GM21381 (cell line): Measurements from ENCODE around the gene GRB10.

ENCODE experiments used
- ATAC-seq: cut with Tn5 transposase; IDR thresholded peaks from one replicate; pipeline ENCODE4 v1.9.1; 2021; ENCODE audit warnings: mild to moderate bottlenecking, moderate library complexity; ENCODE audit not compliant: unreplicated experiment

Gene GRB10

DNA sequence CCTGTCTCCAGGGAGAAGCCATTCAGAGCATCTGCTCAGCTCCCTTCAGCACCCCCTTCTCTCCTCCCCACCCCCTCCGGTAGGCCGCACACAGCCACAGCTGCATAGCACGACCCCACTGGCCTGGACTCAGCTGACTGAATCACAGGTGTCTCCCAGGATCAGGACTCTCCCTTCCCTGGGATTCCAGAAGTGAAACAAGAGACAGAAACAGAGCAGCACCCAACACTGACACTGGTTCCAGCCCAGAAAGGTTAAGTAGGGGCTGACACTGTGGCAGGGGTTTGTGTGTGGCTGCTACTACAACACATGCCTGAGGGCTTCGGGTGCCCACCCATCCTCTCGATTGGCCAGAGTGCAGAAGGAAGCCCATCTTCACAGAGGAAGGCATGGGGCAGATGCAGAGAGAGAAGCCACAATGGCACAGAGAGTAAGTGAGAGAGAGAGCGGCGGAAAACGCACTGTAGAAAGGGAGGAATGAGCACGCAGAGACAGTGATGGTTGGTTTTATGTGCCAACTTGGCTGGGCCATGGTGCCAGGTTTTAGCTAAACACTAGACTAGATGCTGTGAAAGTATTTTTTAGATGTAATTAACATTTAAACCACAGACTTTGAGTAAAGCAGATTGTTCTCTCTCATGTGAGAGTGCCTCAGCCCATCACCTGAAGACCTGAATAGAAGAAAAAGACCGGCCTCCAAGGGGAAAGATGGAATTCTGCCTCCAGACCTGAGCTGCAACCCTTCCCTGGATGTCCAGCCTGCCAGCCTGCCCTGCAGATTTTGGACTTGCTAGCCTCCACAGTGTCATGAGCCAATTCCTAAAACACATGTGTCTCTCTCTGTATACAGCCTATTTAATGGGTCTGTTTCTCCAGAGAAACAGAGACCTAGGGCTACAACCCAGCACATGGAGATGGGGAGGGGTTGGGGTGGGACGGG, 107.5 kb downstream of the GRB10 start:
- no peak for ATAC-seq

DNA sequence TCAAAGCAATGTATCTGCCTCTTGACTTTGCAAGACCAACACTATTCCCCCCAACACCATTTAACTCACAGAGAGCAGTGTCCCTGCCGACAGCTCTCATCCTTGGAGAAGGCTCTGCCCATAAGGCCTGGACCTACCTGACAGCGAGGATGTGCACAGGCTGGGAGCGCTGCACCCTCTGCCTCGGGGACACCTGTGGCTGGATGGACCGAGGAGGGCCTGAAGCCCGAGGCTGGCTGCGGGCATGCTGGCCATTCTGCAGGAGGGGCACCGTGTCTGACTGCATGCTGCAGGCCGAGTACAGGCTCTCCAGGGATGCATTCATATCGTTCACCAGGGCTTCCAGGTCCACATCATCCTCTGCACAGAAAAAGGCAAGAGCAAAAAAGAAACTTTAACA, 108.4 kb downstream of the GRB10 start:
- ATAC-seq = no peak

DNA sequence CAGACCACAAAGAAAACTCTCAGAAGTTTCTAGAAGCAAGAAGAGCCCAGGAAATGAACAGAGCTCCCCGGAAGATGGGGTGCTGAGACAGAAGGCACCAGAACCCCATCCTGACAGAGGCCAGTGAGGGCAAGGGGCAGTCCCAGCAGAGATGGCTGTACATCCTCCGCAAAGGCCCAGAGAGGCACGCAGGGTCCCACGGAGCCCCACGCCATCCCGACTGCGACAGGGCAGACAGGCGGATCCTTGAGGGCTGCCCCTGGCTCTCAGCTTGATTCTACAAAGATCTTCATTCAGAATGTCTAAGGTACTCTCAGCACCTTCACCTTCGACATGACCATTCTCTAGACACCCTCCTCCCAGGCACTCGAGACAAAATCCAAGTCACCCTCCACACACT, 109.6 kb downstream of the GRB10 start:
- no peak for ATAC-seq

DNA sequence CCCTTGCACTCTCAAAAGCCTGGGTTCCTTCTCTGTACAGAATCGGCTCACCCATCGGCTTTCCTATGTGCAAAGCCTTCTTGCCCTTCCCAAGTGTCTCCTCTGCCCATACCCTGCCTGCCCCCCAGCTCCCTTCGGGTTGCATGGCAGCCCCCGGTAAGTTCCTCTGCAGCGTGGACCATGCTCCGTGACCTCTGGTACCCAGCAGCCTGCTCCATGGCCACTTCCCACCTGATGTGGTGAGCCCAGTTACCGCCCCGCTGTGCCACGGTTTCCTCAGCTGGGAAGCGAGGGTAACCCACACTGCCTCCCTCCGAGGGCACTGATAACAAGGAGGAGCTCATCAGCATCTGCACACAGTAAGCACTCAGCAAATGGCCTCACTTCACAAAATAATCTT, 110.7 kb downstream of the GRB10 start:
- no peak for ATAC-seq

DNA sequence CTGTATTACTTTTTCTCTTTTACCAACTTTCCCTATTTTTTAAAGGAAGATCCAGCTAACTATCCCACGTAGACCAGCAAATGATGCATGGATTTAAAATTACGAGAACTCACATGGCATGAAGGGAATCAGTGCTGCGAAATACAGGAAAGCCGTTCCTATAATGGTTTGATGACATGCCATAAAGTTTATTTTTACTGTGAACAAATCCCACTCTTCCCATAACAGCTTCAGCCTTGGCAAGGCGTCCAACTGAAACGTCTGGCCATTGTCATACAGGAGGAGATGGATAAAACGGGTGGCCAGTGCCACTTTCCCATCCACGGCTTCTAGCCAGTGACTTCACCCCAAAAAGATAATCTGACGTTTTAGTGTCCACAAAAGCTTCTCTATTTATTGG, 111.3 kb downstream of the GRB10 start:
- no peak for ATAC-seq

DNA sequence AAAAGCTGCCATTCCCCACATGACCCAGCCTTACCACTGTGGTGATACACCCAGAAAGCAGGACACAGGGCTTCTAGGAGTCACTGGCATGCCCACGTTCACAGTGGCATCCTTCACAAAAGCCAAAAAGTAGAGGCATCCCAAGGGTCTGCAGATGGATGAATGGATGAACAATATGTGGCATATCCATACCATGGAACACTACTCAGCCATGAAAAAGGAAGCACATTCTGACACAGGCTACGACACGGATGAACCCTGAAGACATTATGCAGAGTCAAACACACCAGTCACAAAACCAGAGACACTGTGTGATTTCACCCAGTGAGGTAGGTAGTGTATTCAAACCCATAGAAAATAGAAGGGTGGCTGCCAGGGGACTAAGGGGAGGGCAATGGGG, 112.8 kb downstream of the GRB10 start:
- no peak for ATAC-seq

DNA sequence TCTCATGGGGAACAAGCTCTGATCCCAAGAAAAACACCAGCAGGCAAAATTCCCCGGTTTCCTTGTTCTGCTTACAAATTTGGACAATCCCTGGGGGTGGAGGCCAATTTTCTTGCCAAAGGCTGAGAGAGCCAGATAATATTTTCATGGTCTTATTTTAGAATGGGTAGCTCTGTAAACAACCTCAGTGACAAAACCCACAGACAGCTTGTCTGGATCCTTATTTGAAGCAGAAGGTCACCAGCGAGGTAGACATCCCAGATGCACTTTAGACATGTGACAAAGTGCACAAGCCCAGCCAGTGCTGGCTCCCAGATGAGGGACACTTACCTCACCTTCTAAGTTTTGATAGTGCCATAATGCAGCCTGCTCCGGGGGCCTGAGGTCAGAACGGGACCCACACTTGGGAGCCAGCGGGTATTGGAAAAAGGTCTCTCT, 114.9 kb downstream of the GRB10 start:
- ATAC-seq = no peak

DNA sequence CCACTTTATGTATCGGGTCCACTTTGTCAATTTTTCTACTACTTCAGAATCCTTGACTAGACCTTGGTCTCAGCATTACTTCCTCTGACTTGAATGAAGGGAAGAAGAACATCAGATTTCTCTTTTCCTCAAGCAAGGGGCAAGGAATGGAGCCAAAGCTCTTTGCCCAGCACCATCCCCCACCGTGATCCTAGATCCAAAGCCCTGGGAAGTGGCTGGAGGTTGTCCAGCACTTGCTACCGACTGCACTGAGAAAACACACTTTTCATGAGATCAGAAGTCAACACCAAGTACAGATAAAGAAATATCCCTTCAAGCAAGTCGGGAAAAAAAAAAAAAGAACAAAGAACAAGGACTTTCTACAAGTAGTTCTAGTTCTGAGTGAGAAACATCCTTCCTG, 115.4 kb downstream of the GRB10 start:
- no peak for ATAC-seq

DNA sequence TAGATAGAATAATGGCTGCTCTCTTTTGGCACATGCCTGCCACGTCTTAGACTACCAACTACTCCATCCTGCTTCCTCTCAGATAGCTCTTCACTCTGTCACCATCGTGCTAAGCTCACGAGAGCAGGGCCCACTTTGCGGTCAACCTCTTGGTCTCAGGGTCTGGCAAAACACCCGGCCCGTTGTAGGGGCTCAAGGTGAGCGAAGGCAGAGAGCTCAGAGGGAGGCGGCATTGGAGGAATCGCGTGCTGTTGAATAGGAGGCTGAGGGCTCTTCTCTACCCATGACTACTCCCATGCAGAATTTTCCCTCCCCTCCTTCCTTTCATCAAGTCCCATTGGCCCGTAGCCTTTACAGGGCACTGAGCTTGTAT, 116.6 kb downstream of the GRB10 start:
- no peak for ATAC-seq

DNA sequence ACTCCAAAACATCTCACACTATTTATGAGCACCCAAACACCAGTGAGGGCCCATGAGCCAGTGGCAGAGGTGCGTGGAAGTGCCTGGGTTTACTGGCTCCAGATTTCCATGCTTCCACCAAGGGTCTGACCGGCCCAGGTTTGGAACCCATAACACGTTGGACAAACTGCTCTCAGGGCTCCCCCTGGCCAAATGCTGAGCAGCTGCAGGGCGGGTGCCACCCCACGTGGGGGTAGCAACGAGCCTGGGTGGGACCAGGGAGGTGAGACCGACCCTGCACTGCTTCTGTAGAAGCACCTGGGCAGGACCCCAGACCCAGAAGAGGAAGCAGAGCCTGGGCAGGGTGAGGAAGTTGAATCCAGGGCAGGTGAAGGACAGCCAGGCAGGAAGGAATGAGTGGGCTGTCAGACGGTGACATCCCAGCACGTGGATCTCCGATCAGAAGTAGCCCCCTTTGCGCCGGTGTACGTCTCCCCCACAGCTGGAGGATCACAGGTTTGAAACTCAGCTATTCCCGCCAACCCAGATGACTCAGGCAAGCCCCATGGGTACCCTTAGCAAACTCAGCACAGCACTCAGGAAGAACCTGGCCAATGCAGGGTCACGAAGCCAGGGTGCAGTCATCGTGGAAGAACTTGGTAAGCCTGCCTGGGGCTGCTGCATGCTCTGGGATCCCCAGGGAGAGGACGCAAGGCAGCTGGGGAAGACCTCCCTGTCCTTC, 117.1 kb downstream of the GRB10 start:
- ATAC-seq = peak; percentile 5

DNA sequence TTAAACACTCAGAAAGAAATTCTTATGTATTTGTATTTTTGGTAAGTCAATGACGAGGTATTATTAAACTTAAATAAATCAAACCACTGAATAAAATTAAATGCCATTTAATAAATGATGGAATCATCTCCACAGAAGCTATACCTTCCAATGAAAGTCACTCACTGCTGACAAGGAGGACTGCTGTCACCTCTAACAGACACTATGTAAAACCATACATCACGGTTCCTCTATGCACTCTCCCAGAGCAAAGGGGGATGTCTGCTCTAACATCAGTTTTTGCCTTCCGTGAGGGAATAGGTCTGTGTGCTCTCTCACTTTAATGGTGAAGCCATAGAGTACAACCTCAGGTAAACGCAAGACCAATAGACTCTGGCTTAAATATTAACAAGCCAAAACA, 117.8 kb downstream of the GRB10 start:
- ATAC-seq = peak; percentile 29

DNA sequence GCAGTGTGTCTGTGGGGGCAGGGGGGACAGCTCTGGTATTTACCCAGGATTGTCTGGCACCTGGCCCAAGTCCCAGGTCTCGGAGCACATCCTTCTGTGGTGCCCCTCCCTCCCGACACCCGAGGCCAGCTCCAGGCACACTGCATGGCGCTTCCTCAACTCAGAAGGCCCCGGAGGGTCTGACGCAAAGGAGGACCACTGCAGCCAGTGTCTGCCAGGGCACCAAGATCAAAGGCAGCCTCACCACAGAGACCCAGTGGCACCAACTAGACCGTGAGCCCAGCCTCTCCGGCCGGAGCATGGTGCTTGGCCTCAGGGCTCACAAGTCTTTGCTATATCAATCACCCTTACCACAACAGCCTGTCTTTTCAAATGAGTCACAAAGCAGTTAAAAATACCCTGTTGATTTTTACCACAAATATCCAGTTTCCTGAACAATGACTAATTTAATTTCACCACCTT, 118.2 kb downstream of the GRB10 start:
- peak; percentile 56 for ATAC-seq

DNA sequence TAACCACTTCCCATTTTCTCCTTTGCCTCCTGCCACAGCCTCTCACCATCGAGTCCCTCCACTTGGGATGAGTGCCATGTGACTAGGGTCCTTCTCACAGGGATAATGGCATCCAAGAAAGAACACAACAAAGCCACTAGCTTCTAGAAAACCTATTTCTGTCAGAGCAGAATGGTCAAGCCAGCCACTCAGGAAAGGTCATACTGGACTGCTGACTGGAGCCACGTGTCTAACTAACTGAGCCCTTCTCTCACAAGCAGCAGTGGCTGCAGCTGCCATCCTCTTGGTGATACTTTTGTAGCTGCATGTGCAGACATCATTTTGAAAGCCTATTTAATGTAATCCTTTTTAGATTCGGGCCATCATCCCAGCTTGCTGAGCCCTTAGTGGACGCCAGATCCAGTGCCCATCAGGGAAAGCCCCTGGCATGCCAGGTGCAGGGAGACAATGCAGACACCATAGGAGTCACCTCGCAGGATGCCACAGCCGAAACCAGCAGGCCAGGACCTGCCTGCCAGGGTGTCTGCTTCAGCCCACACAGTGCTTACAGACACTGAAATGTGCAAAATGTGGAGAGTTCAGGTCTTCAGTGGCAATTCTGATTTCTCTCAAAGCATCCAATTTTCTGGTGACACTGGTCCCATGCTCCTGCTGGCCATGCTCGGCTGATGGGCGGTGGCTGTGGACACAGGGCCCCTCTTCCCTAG, 119.1 kb downstream of the GRB10 start:
- no peak for ATAC-seq

DNA sequence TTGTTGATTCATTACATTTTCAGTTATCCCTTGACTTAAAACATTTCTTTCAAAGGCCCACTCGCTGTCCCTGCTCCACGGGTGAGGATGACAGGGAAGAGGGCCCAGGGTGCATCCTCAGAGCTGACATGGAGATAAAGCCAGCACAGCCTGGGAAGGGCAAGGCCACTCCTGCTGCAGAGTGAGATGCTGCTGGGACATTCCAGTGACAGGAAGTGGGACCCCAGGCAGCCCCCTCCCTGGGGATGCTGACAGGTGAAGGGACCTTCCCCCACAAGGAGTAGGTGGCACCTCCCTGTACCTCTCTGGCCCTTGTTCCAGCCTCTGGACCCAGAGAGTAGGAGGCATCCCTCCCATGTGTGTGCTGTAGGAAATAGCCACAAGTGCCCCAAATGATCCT, 119.7 kb downstream of the GRB10 start:
- no peak for ATAC-seq

DNA sequence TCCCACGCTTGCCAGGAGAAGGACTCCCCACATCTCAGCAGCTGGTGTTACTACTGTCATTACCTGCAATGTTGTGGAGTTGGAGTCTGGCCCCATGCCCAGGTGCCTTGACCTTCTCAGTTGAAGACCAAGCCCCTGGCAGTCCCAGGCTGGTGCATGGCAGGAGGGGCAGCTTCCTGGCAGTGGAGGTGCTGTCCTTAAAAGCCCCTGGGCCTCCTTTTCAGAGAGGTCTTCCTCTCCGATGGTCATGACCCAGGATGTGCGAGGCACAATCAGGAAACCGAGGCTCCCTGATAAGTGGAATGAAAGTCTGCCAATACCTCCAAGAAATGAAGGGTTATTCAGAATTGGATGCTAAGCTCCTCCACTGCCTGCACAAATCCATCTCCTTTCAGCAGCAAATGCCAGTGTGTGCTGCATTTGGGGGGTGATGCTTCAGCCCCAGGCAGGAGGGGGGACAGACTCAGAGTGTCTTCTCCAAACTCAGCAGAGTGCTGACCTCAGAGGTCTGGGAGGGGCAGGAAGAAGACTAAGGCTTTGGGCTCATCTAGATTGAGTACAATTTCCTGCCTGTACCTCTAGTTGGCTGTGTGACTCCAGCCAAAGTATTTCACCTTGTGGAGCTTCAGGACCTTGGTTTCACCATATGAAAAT, 120.5 kb downstream of the GRB10 start:
- no peak for ATAC-seq

DNA sequence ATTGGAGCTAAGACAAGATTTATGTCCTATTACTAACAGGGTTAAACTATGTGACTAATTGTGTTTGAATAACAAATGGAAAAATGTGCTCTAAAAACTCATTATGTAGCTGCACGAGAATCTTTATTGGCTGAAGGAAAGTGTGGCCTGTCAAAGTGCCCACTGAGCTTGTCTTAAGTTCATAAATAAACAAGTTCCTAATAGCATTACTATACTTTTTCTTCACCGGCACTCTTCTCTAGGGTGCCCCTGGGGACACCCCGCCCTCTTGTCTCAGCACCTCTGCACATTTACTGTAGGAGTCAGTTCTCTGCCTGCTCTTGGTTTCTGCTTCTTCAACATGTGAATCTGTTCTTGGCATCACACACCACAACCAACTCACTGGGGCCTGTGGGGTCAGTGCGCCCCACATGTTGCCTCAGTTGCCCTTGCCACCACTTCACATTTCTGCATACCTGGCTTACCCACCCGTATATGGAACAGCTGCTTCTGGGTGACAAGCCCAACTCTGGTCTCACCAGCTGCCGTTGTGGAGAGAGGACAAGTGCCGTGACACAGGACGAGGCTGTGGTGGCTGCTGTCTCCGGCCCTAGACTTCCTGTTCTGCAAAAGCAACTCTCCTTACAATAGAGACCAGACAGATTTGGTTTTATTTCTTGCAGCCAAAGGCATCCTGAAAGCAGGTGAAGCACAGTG, 121.2 kb downstream of the GRB10 start:
- peak; percentile 48 for ATAC-seq

DNA sequence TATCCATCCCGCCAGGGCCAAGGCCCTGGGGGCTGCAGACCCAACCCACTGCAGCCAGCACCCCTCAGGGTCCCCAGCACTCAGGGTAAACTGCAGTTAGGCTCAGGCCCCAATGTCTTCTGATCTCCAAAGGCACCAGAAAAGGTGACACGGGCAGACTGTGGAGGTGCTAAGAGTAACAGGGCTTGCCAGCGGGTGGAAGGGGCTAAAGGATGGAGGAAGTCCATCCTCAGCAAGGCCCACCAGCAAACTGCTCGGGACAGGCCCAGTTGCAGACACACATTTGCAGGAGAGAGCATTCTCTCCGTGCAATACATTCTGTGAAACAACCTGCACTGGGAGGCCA, 121.9 kb downstream of the GRB10 start:
- no peak for ATAC-seq

DNA sequence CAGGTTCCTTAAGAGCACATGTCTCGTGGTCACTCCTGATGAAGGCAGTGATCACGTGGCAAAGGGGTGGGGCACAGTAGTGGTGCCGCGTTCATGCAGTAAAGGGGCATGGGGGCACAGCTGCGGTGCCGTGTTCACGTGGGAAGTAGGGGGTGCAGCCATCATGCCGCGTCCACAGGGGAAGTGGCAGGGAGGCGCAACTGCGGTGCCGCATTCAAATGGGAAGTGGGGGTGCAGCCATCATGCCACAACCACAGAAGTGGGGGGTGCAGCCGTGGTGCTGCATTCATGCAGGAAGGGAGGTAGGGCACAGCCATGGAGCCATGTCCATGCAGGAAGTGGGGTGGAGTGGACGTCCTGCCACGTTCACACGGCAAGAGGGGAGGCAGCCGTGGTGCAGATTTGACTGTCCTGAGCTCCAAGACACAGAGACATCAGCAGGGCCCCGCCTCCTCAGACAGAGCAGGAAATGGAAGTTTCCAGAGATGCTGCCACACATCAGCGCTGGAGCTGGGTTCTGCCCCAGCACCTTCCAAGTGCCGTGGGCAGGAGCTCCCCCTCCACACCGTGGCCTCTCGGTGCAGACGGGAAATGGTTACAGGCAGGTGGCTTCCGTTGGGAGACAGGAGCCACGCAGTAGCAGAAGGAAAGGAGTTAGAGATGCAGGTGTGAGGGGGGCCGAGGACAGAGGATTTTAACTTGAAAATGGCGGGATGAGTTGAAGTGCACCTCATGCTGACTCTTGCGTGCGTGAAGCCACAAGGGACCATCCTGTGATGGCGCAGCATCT, 122.5 kb downstream of the GRB10 start:
- no peak for ATAC-seq

DNA sequence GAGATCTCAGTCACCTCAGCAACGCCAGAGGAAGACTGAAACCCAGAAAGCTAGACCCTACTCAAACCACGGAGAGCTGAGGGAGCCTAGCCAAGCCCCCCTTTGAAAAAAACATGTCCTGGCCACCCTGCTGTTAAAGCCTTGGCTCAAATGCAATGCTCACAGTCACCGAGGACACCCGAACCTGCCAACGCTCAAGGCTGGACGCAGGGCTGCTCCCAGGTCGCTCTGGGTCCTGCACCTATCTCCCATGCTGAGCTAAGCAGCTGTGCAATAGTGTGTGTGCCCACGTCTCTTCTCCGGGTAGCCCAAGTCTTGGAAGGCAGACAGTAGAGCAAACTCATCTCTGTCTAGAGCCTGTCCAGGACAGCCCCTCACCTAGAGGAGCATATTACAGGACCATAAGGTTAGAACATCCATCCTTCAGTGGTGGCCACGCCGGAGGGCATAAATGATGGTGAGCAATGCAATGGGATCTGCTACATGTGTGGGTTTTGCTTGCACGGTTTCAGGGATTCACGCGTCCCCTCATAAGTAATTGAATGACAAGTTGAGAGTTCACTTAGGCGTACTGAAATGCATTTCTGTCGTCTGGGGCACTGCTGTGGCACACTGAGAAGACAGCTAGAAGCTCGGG, 123.2 kb downstream of the GRB10 start:
- ATAC-seq = no peak
